Measurements from ENCODE around the gene TMEFF2.

TMEFF2 gene

GRCh38 chr2:192023006-192023405 lies 171.7 kb downstream of the TMEFF2 start:
- intact Hi-C loops (cut with micrococcal nuclease) = no loop called here
- no peaks in the 10 kb centered on the region for H3K9me3 Mint-ChIP-seq
- no peak overlapping the region for H3K27ac Mint-ChIP-seq
- H3K27me3 Mint-ChIP-seq = no peaks in the 10 kb centered on the region
- no peak overlapping the region for H3K4me3 Mint-ChIP-seq
- no peaks in the 10 kb centered on the region for H3K36me3 Mint-ChIP-seq (ENCODE audit: low read depth)
- H3K4me1 Mint-ChIP-seq (ENCODE audit: low read depth) = peaks cover 7% of the 10 kb centered on the region

GRCh38 chr2:192017844-192018243 lies 176.9 kb downstream of the TMEFF2 start:
- H3K36me3 Mint-ChIP-seq (ENCODE audit: low read depth) = no peaks in the 10 kb centered on the region
- H3K4me1 Mint-ChIP-seq (ENCODE audit: low read depth) = peaks cover 16% of the 10 kb centered on the region
- H3K27me3 Mint-ChIP-seq = no peaks in the 10 kb centered on the region
- H3K27ac Mint-ChIP-seq = no peak overlapping the region
- H3K4me3 Mint-ChIP-seq = no peak overlapping the region
- intact Hi-C loops (cut with micrococcal nuclease) = no loop called here
- H3K9me3 Mint-ChIP-seq = no peaks in the 10 kb centered on the region

GRCh38 chr2:192016265-192016664 lies 178.5 kb downstream of the TMEFF2 start:
- no peaks in the 10 kb centered on the region for H3K9me3 Mint-ChIP-seq
- no peaks in the 10 kb centered on the region for H3K27me3 Mint-ChIP-seq
- H3K27ac Mint-ChIP-seq = no peak overlapping the region
- intact Hi-C loops (cut with micrococcal nuclease) = no loop called here
- no peaks in the 10 kb centered on the region for H3K36me3 Mint-ChIP-seq (ENCODE audit: low read depth)
- H3K4me1 Mint-ChIP-seq (ENCODE audit: low read depth) = peaks cover 16% of the 10 kb centered on the region
- H3K4me3 Mint-ChIP-seq = no peak overlapping the region

- H3K9me3 Mint-ChIP-seq = no peaks in the 10 kb centered on the region
- no peak overlapping the region for H3K4me3 Mint-ChIP-seq
- no peaks in the 10 kb centered on the region for H3K36me3 Mint-ChIP-seq (ENCODE audit: low read depth)
- H3K27ac Mint-ChIP-seq = no peak overlapping the region
- H3K4me1 Mint-ChIP-seq (ENCODE audit: low read depth) = peaks cover 11% of the 10 kb centered on the region
- intact Hi-C loops (cut with micrococcal nuclease) = no loop called here
- H3K27me3 Mint-ChIP-seq = no peaks in the 10 kb centered on the region
Measured at GRCh38 chr2:192013211-192013610, 181.5 kb downstream of the TMEFF2 start.

- H3K36me3 Mint-ChIP-seq (ENCODE audit: low read depth) = no peaks in the 10 kb centered on the region
- intact Hi-C loops (cut with micrococcal nuclease) = no loop called here
- no peaks in the 10 kb centered on the region for H3K4me1 Mint-ChIP-seq (ENCODE audit: low read depth)
- H3K27ac Mint-ChIP-seq = no peak overlapping the region
- H3K4me3 Mint-ChIP-seq = no peak overlapping the region
- H3K9me3 Mint-ChIP-seq = no peaks in the 10 kb centered on the region
- H3K27me3 Mint-ChIP-seq = no peaks in the 10 kb centered on the region
Measured at GRCh38 chr2:192011196-192011595, 183.5 kb downstream of the TMEFF2 start.

GRCh38 chr2:192010073-192010472 lies 184.7 kb downstream of the TMEFF2 start:
- no peaks in the 10 kb centered on the region for H3K9me3 Mint-ChIP-seq
- H3K27me3 Mint-ChIP-seq = no peaks in the 10 kb centered on the region
- no peak overlapping the region for H3K4me3 Mint-ChIP-seq
- no peak overlapping the region for H3K27ac Mint-ChIP-seq
- intact Hi-C loops (cut with micrococcal nuclease) = no loop called here
- H3K4me1 Mint-ChIP-seq (ENCODE audit: low read depth) = no peaks in the 10 kb centered on the region
- no peaks in the 10 kb centered on the region for H3K36me3 Mint-ChIP-seq (ENCODE audit: low read depth)

- Mint-ChIP-seq H3K36me3 (ENCODE audit: low read depth) (no peaks in the 10 kb centered on the region), H3K27me3 (no peaks in the 10 kb centered on the region), H3K4me3 (no peak overlapping the region), H3K9me3 (no peaks in the 10 kb centered on the region), H3K27ac (no peak overlapping the region), H3K4me1 (ENCODE audit: low read depth) (no peaks in the 10 kb centered on the region)
- intact Hi-C loops (cut with micrococcal nuclease) = no loop called here
Measured at GRCh38 chr2:192007581-192008228, 187.0 kb downstream of the TMEFF2 start.

GRCh38 chr2:192005211-192005610 lies 189.5 kb downstream of the TMEFF2 start:
- intact Hi-C loops (cut with micrococcal nuclease) = no loop called here
- Mint-ChIP-seq H3K4me1 (ENCODE audit: low read depth) (no peaks in the 10 kb centered on the region), H3K36me3 (ENCODE audit: low read depth) (no peaks in the 10 kb centered on the region), H3K9me3 (no peaks in the 10 kb centered on the region), H3K27me3 (no peaks in the 10 kb centered on the region), H3K4me3 (no peak overlapping the region), H3K27ac (no peak overlapping the region)

GRCh38 chr2:192004188-192004963 lies 190.4 kb downstream of the TMEFF2 start:
- Mint-ChIP-seq H3K4me1 (ENCODE audit: low read depth) (no peaks in the 10 kb centered on the region), H3K9me3 (no peaks in the 10 kb centered on the region), H3K27ac (no peak overlapping the region), H3K36me3 (ENCODE audit: low read depth) (no peaks in the 10 kb centered on the region), H3K4me3 (no peak overlapping the region), H3K27me3 (no peaks in the 10 kb centered on the region)
- intact Hi-C loops (cut with micrococcal nuclease) = no loop called here

- intact Hi-C loops (cut with micrococcal nuclease) = no loop called here
- H3K9me3 Mint-ChIP-seq = no peaks in the 10 kb centered on the region
- no peaks in the 10 kb centered on the region for H3K36me3 Mint-ChIP-seq (ENCODE audit: low read depth)
- H3K27ac Mint-ChIP-seq = no peak overlapping the region
- H3K4me3 Mint-ChIP-seq = no peak overlapping the region
- no peaks in the 10 kb centered on the region for H3K27me3 Mint-ChIP-seq
- H3K4me1 Mint-ChIP-seq (ENCODE audit: low read depth) = no peaks in the 10 kb centered on the region
Measured at GRCh38 chr2:192002418-192002817, 192.3 kb downstream of the TMEFF2 start.

- H3K27me3 Mint-ChIP-seq = no peaks in the 10 kb centered on the region
- intact Hi-C loops (cut with micrococcal nuclease) = no loop called here
- H3K4me3 Mint-ChIP-seq = no peak overlapping the region
- no peaks in the 10 kb centered on the region for H3K36me3 Mint-ChIP-seq (ENCODE audit: low read depth)
- H3K4me1 Mint-ChIP-seq (ENCODE audit: low read depth) = no peaks in the 10 kb centered on the region
- H3K27ac Mint-ChIP-seq = no peak overlapping the region
- no peaks in the 10 kb centered on the region for H3K9me3 Mint-ChIP-seq
Measured at GRCh38 chr2:192000196-192000980, 194.3 kb downstream of the TMEFF2 start.

GRCh38 chr2:191999101-191999841 lies 195.5 kb downstream of the TMEFF2 start:
- no peak overlapping the region for H3K4me3 Mint-ChIP-seq

GRCh38 chr2:191995285-191995684 lies 199.4 kb downstream of the TMEFF2 start:
- H3K27me3 Mint-ChIP-seq = no peaks in the 10 kb centered on the region
- H3K36me3 Mint-ChIP-seq (ENCODE audit: low read depth) = no peaks in the 10 kb centered on the region
- no peaks in the 10 kb centered on the region for H3K9me3 Mint-ChIP-seq
- H3K4me1 Mint-ChIP-seq (ENCODE audit: low read depth) = no peaks in the 10 kb centered on the region
- intact Hi-C loops (cut with micrococcal nuclease) = no loop called here
- H3K27ac Mint-ChIP-seq = no peak overlapping the region
- no peak overlapping the region for H3K4me3 Mint-ChIP-seq

More at GRCh38 chr2:191999101-191999841, 195.5 kb downstream of the TMEFF2 start:
- Mint-ChIP-seq H3K4me1 (ENCODE audit: low read depth) (no peaks in the 10 kb centered on the region), H3K27me3 (no peaks in the 10 kb centered on the region), H3K9me3 (no peaks in the 10 kb centered on the region), H3K27ac (no peak overlapping the region), H3K36me3 (ENCODE audit: low read depth) (no peaks in the 10 kb centered on the region)
- intact Hi-C loops (cut with micrococcal nuclease) = no loop called here

GRCh38 chr2:191994749-191995148 lies 200.0 kb downstream of the TMEFF2 start:
- Mint-ChIP-seq H3K27me3 (no peaks in the 10 kb centered on the region), H3K27ac (no peak overlapping the region), H3K36me3 (ENCODE audit: low read depth) (no peaks in the 10 kb centered on the region), H3K4me3 (no peak overlapping the region), H3K9me3 (no peaks in the 10 kb centered on the region), H3K4me1 (ENCODE audit: low read depth) (no peaks in the 10 kb centered on the region)
- intact Hi-C loops (cut with micrococcal nuclease) = no loop called here

Data from dendritic cell treated with granulocyte-macrophage colony-stimulating factor and Interleukin-4, amounts not matched to agents 40 ng/mL and 50 ng/mL, for 4 days (primary cell).